CD8-positive, alpha-beta memory T cell (primary cell): Measurements from ENCODE around the gene ZSCAN10. TPM values are rescaled to one million over a fixed set of nuclear protein-coding genes. Genes with fewer than 3 reads are reported as not detected.

ENCODE experiments used
- CTCF ChIA-PET: fragments of 350-600 bp; sonication (Branson Sonifier 250); formaldehyde crosslinking; loops from one replicate; lab custom pipeline; 2021; ENCODE audit warnings: antibody characterized with exemption; lab: Charles Lee
- POLR2A ChIA-PET: fragments of 350-600 bp; sonication (Branson Sonifier 250); formaldehyde crosslinking; loops from one replicate; lab custom pipeline; 2021; ENCODE audit warnings: antibody characterized with exemption; lab: Charles Lee
- DNase-seq, 5 donors: peaks; one replicate each; pipeline versions ENCODE4 v3.0.0 to v3.0.0-alpha.2; 2020 to 2022; ENCODE audit warnings: mixed read lengths in 1 of 5
- H3K27ac ChIP-seq: one replicate; pipeline ENCODE4 v1.7.0; 2013; ENCODE audit warnings: low read depth, mild to moderate bottlenecking, low read length, moderate library complexity
- H3K27me3 ChIP-seq: 2 replicates; pipeline ENCODE4 v1.7.0; 2013; ENCODE audit warnings: low read length, mild to moderate bottlenecking; ENCODE audit not compliant: insufficient read depth, poor library complexity, severe bottlenecking
- H3K36me3 ChIP-seq: 2 replicates; pipeline ENCODE4 v1.7.0; 2013; ENCODE audit warnings: mild to moderate bottlenecking, low read length, moderate library complexity; ENCODE audit not compliant: insufficient read depth
- H3K4me1 ChIP-seq: 2 replicates; pipeline ENCODE4 v1.7.0; 2013; ENCODE audit warnings: mild to moderate bottlenecking, low read length, moderate library complexity; ENCODE audit not compliant: insufficient read depth
- H3K4me3 ChIP-seq: 2 replicates; pipeline ENCODE4 v1.7.0; 2013; ENCODE audit warnings: mild to moderate bottlenecking, low read length
- H3K9me3 ChIP-seq: 2 replicates; pipeline ENCODE4 v1.7.0; 2013; ENCODE audit warnings: mild to moderate bottlenecking, low read length
- H3K27ac Mint-ChIP-seq, 8 donors: one replicate each; pipeline ENCODE4 v1.8.0; 2020 to 2021; ENCODE audit warnings: mixed read lengths in 8 of 8, mild to moderate bottlenecking in 6 of 8, inconsistent platforms in 3 of 8, moderate library complexity in 3 of 8
- H3K27me3 Mint-ChIP-seq, 2 donors: one replicate each; pipeline ENCODE4 v1.8.0; 2020 to 2021; ENCODE audit warnings: mixed read lengths in 2 of 2, mild to moderate bottlenecking in 1 of 2, moderate library complexity in 1 of 2
- H3K36me3 Mint-ChIP-seq, 3 donors: one replicate each; pipeline ENCODE4 v1.8.0; 2020 to 2021; ENCODE audit warnings: mixed read lengths in 3 of 3, inconsistent platforms in 1 of 3, mild to moderate bottlenecking in 1 of 3
- H3K4me1 Mint-ChIP-seq, 3 donors: one replicate each; pipeline ENCODE4 v1.8.0; 2020 to 2021; ENCODE audit warnings: mixed read lengths in 3 of 3, inconsistent platforms in 1 of 3, mild to moderate bottlenecking in 1 of 3
- H3K4me3 Mint-ChIP-seq, 7 donors: one replicate each; pipeline ENCODE4 v1.8.0; 2020 to 2021; ENCODE audit warnings: mixed read lengths in 7 of 7, mild to moderate bottlenecking in 6 of 7, moderate library complexity in 4 of 7, inconsistent platforms in 2 of 7
- H3K9me3 Mint-ChIP-seq, 5 donors: one replicate each; pipeline ENCODE4 v1.8.0; 2020 to 2022; ENCODE audit warnings: mixed read lengths in 5 of 5, mild to moderate bottlenecking in 3 of 5, moderate library complexity in 2 of 5, inconsistent platforms in 1 of 5
- polyA plus RNA-seq: library from polyadenylated mRNA; unstranded; fragments of 300-500 nt; fragmentation: Illumina TruSeq; gene quantifications from one replicate; pipeline ENCODE4 v1.2.3, GENCODE V29; 2021
- total RNA-seq, 2 experiments: library from RNA; stranded (reverse); gene quantifications; one replicate each; pipeline ENCODE4 v1.2.3, GENCODE V29; 2021

ZSCAN10 gene
- total and polyA plus RNA-seq, 3 experiments from 2014 or later: 0.15 TPM; not detected in 2

GRCh38 chr16:3131755-3132377 lies 32.8 kb upstream of the ZSCAN10 start:
- H3K9me3 ChIP-seq: no peaks in the 10 kb centered on the region
- H3K36me3 ChIP-seq: no peaks in the 10 kb centered on the region
- no peaks in the 10 kb centered on the region for H3K9me3 Mint-ChIP-seq
- H3K4me1 ChIP-seq: peaks cover 42% of the 10 kb centered on the region
- H3K4me3 ChIP-seq: no peak overlapping the region
- peak overlapping the region in 1 of 7 donors; percentile 75 for H3K4me3 Mint-ChIP-seq
- peaks cover 0 to 33% (median under 1%) of the 10 kb centered on the region in 3 donors for H3K36me3 Mint-ChIP-seq
- H3K27me3 ChIP-seq: no peaks in the 10 kb centered on the region
- DNase-seq: no peak
- POLR2A ChIA-PET: interaction anchor here (0.7 to 1.2 kb wide), 2 partner anchors 29 to 82 kb away, joined by 3 to 4 read pairs; no protein-coding TSS in a partner anchor
- CTCF ChIA-PET: interaction anchor here (0.6 to 14.6 kb wide), 13 partner anchors 15 to 330 kb away, joined by 3 to 278 read pairs (median 44); partner anchors contain the start of genes BICDL2, IL32 and ZSCAN10
- peaks cover 43 to 64% (median 50%) of the 10 kb centered on the region in 3 donors for H3K4me1 Mint-ChIP-seq
- no peak overlapping the region for H3K27ac ChIP-seq
- H3K27me3 Mint-ChIP-seq: no peaks in the 10 kb centered on the region
- peak overlapping the region in 4 of 8 donors; percentile 12 to 66 (median 33) for H3K27ac Mint-ChIP-seq

- H3K9me3 ChIP-seq: no peaks in the 10 kb centered on the region
- Mint-ChIP-seq H3K27me3 (no peaks in the 10 kb centered on the region), H3K9me3 (no peaks in the 10 kb centered on the region), H3K27ac (peak overlapping the region; percentile 71 to 96 (median 88)), H3K4me3 (peak overlapping the region; percentile 87 to 96 (median 95)), H3K4me1 (peaks cover 43 to 66% (median 52%) of the 10 kb centered on the region in 3 donors), H3K36me3 (peaks cover 0 to 29% (median 2%) of the 10 kb centered on the region in 3 donors)
- DNase-seq: peak; percentile 64 to 89 (median 85)
- H3K27me3 ChIP-seq: no peaks in the 10 kb centered on the region
- ChIA-PET POLR2A (interaction anchor here (0.5 to 3.0 kb wide), 16 partner anchors 23 to 1158 kb away, joined by 3 to 28 read pairs (median 5); partner anchors contain the start of genes IL32 and TNFRSF12A), CTCF (interaction anchor here (0.6 to 14.6 kb wide), 39 partner anchors 10 to 380 kb away, joined by 3 to 278 read pairs (median 5); partner anchors contain the start of genes BICDL2, IL32, ZNF174 and ZSCAN10)
- H3K4me1 ChIP-seq: peaks cover 34% of the 10 kb centered on the region
- peak overlapping the region; percentile 62 for H3K27ac ChIP-seq
- H3K36me3 ChIP-seq: no peaks in the 10 kb centered on the region
- peak overlapping the region; percentile 89 for H3K4me3 ChIP-seq
Measured at GRCh38 chr16:3129137-3130131, 30.3 kb upstream of the ZSCAN10 start.

- Mint-ChIP-seq H3K27me3 (no peaks in the 10 kb centered on the region), H3K27ac (peak overlapping the region in 6 of 8 donors; percentile 5 to 88 (median 58)), H3K4me1 (peaks cover 41 to 69% (median 50%) of the 10 kb centered on the region in 3 donors), H3K9me3 (no peaks in the 10 kb centered on the region), H3K4me3 (peak overlapping the region in 6 of 7 donors; percentile 26 to 87 (median 50)), H3K36me3 (peaks cover 0 to 24% (median 2%) of the 10 kb centered on the region in 3 donors)
- no peak for DNase-seq
- Histone ChIP-seq H3K36me3 (no peaks in the 10 kb centered on the region), H3K27ac (no peak overlapping the region), H3K4me1 (peaks cover 36% of the 10 kb centered on the region), H3K27me3 (no peaks in the 10 kb centered on the region), H3K9me3 (no peaks in the 10 kb centered on the region), H3K4me3 (no peak overlapping the region)
- CTCF ChIA-PET: interaction anchor here (1.2 to 14.6 kb wide), 12 partner anchors 14 to 123 kb away, joined by 3 to 278 read pairs (median 36); partner anchors contain the start of genes BICDL2, IL32 and ZSCAN10
- POLR2A ChIA-PET: interaction anchor here (0.6 to 3.0 kb wide), 4 partner anchors 31 to 80 kb away, joined by 4 to 14 read pairs (median 9); partner anchors contain the start of gene IL32
Measured at GRCh38 chr16:3127745-3128144, 28.7 kb upstream of the ZSCAN10 start.

- no peaks in the 10 kb centered on the region for H3K9me3 Mint-ChIP-seq
- Histone ChIP-seq H3K36me3 (no peaks in the 10 kb centered on the region), H3K27ac (peak overlapping the region; percentile 60), H3K27me3 (no peaks in the 10 kb centered on the region), H3K4me1 (peaks cover 28% of the 10 kb centered on the region), H3K4me3 (peak overlapping the region; percentile 89), H3K9me3 (no peaks in the 10 kb centered on the region)
- DNase-seq: peak; percentile 95 to 97 (median 96)
- H3K4me3 Mint-ChIP-seq: peak overlapping the region; percentile 95 to 99 (median 97)
- ChIA-PET CTCF (interaction anchor here (1.4 to 14.6 kb wide), 6 partner anchors 10 to 120 kb away, joined by 3 to 278 read pairs (median 144); partner anchors contain the start of genes BICDL2, IL32, ZNF213 and ZSCAN10), POLR2A (interaction anchor here (1.0 to 1.7 kb wide), 4 partner anchors 10 to 69 kb away, joined by 3 to 6 read pairs (median 4); partner anchors contain the start of gene ZNF213)
- H3K4me1 Mint-ChIP-seq: peaks cover 35 to 59% (median 45%) of the 10 kb centered on the region in 3 donors
- peak overlapping the region; percentile 88 to 97 (median 96) for H3K27ac Mint-ChIP-seq
- no peaks in the 10 kb centered on the region for H3K27me3 Mint-ChIP-seq
- H3K36me3 Mint-ChIP-seq: peaks cover 0 to 10% (median 2%) of the 10 kb centered on the region in 3 donors
Measured at GRCh38 chr16:3123986-3124886, 25.1 kb upstream of the ZSCAN10 start.

- no peaks in the 10 kb centered on the region for H3K27me3 ChIP-seq
- H3K4me1 ChIP-seq: peaks cover 16% of the 10 kb centered on the region
- Mint-ChIP-seq H3K4me1 (peaks cover 27 to 47% (median 33%) of the 10 kb centered on the region in 3 donors), H3K27me3 (no peaks in the 10 kb centered on the region), H3K27ac (peak overlapping the region in 6 of 8 donors; percentile 60 to 97 (median 90)), H3K9me3 (no peaks in the 10 kb centered on the region), H3K4me3 (peak overlapping the region; percentile 95 to 99 (median 97)), H3K36me3 (peaks cover 0 to 10% (median 2%) of the 10 kb centered on the region in 3 donors)
- DNase-seq: no peak
- no peaks in the 10 kb centered on the region for H3K36me3 ChIP-seq
- CTCF ChIA-PET: interaction anchor here (0.9 to 2.1 kb wide), 6 partner anchors 17 to 91 kb away, joined by 3 to 6 read pairs (median 4); no protein-coding TSS in a partner anchor
- POLR2A ChIA-PET: interaction anchor here (0.6 to 1.1 kb wide), 3 partner anchors 12 to 57 kb away, joined by 3 read pairs; partner anchors contain the start of gene ZNF213
- H3K4me3 ChIP-seq: no peak overlapping the region
- H3K9me3 ChIP-seq: no peaks in the 10 kb centered on the region
- H3K27ac ChIP-seq: no peak overlapping the region
Measured at GRCh38 chr16:3122926-3123570, 24.0 kb upstream of the ZSCAN10 start.

GRCh38 chr16:3121851-3122467 lies 22.9 kb upstream of the ZSCAN10 start:
- H3K27me3 ChIP-seq: no peaks in the 10 kb centered on the region
- POLR2A ChIA-PET: interaction anchor here (0.6 kb wide), 2 partner anchors 12 to 18 kb away, joined by 3 to 4 read pairs; no protein-coding TSS in a partner anchor
- CTCF ChIA-PET: interaction anchor here (0.8 to 2.1 kb wide), 6 partner anchors 24 to 90 kb away, joined by 3 to 6 read pairs (median 3); no protein-coding TSS in a partner anchor
- H3K4me3 ChIP-seq: no peak overlapping the region
- Mint-ChIP-seq H3K4me1 (peaks cover 20 to 36% (median 25%) of the 10 kb centered on the region in 3 donors), H3K4me3 (peak overlapping the region in 1 of 7 donors; percentile 58), H3K36me3 (peaks cover 0 to 8% (median 2%) of the 10 kb centered on the region in 3 donors), H3K27me3 (no peaks in the 10 kb centered on the region), H3K9me3 (no peaks in the 10 kb centered on the region), H3K27ac (no peak overlapping the region)
- peaks cover 12% of the 10 kb centered on the region for H3K4me1 ChIP-seq
- DNase-seq: no peak
- no peak overlapping the region for H3K27ac ChIP-seq
- H3K36me3 ChIP-seq: no peaks in the 10 kb centered on the region
- no peaks in the 10 kb centered on the region for H3K9me3 ChIP-seq
